SU-DHL-6 (cell line): ENCODE results near the gene LAMC3.
"Not testable (repeated sequence)": the region's sequence is repeated elsewhere in the genome, so short reads cannot be mapped to it uniquely, and the experiment has no call there.

Experiments used
- H2AFZ ChIP-seq: fragments of 200-600 bp; sonication (generic); 2 replicates; pipeline ENCODE4 v1.6.1; 2014; ENCODE audit warnings: low read depth, mild to moderate bottlenecking, moderate library complexity, mixed read lengths, antibody characterized with exemption, low read length; ENCODE audit not compliant: severe bottlenecking
- H3F3A ChIP-seq: fragments of 200-600 bp; shearing (Covaris generic); 2 replicates; pipeline ENCODE4 v1.6.0; 2016; ENCODE audit warnings: antibody characterized with exemption, mild to moderate bottlenecking; ENCODE audit not compliant: insufficient read depth
- H3K27ac ChIP-seq: fragments of 200-600 bp; sonication (generic); 2 replicates; pipeline ENCODE4 v1.5.1; 2016; ENCODE audit warnings: low read depth, mild to moderate bottlenecking, low read length, moderate library complexity, mixed read lengths
- H3K27me3 ChIP-seq: fragments of 200-600 bp; sonication (generic), shearing (Covaris generic); 2 replicates; pipeline ENCODE4 v1.6.0; 2014; ENCODE audit warnings: mild to moderate bottlenecking, low read length
- H3K36me3 ChIP-seq: fragments of 200-600 bp; sonication (generic); 2 replicates; pipeline ENCODE4 v1.6.1; 2014; ENCODE audit warnings: mild to moderate bottlenecking, low read length, mixed read lengths
- H3K4me2 ChIP-seq: fragments of 300-600, 200-600 bp; shearing (Covaris generic), sonication (generic); 2 replicates; pipeline ENCODE4 v1.6.0; 2014; ENCODE audit warnings: low read length, low read depth, mild to moderate bottlenecking; ENCODE audit not compliant: poor library complexity, severe bottlenecking
- H3K4me3 ChIP-seq: fragments of 200-600 bp; sonication (generic); 2 replicates; pipeline ENCODE4 v1.5.1; 2014; ENCODE audit warnings: antibody characterized with exemption, low read length, mild to moderate bottlenecking, mixed read lengths; ENCODE audit not compliant: insufficient read depth, poor library complexity, severe bottlenecking
- H3K79me2 ChIP-seq: fragments of 200-600 bp; sonication (generic); 2 replicates; pipeline ENCODE4 v1.6.1; 2014; ENCODE audit warnings: mild to moderate bottlenecking, low read length, moderate library complexity; ENCODE audit not compliant: insufficient read depth
- H3K9ac ChIP-seq: fragments of 200-600 bp; sonication (generic); 2 replicates; pipeline ENCODE4 v1.7.0; 2014; ENCODE audit warnings: mild to moderate bottlenecking, low read length
- H3K9me2 ChIP-seq: fragments of 200-600 bp; sonication (generic); replicated peaks from 2 replicates; pipeline ENCODE4 v1.6.1; 2014; ENCODE audit warnings: low read length; ENCODE audit not compliant: insufficient read depth
- H3K9me3 ChIP-seq: fragments of 200-600 bp; sonication (generic); 2 replicates; pipeline ENCODE4 v1.6.1; 2014; ENCODE audit warnings: low read length, mixed read lengths; ENCODE audit not compliant: insufficient read depth
- H4K20me1 ChIP-seq: fragments of 200-600 bp; sonication (generic); 2 replicates; pipeline ENCODE4 v1.6.1; 2014; ENCODE audit warnings: low read depth, mild to moderate bottlenecking, antibody characterized with exemption, low read length, moderate library complexity, mixed read lengths
- CTCF ChIP-seq: fragments of 200-600 bp; sonication (generic); IDR thresholded peaks from one replicate; pipeline ENCODE4 v1.5.1; 2017; ENCODE audit warnings: antibody characterized with exemption, mild to moderate bottlenecking, low read length, moderate library complexity; ENCODE audit not compliant: insufficient read depth, poor library complexity, severe bottlenecking
- EZH2phosphoT487 ChIP-seq: fragments of 200-600 bp; sonication (generic), shearing (Covaris generic); conservative IDR thresholded peaks from 2 replicates; pipeline ENCODE4 v1.6.1; 2018; ENCODE audit warnings: mild to moderate bottlenecking, antibody characterized with exemption, low read length, moderate library complexity, mixed read lengths

LAMC3 gene

GRCh38 chr9:131034268-131034667, 25.3 kb downstream of the LAMC3 start:
- no peaks in the 10 kb centered on the region for H3K27me3 ChIP-seq
- TF ChIP-seq EZH2phosphoT487 = no peak

GRCh38 chr9:131034749-131035148, 25.8 kb downstream of the LAMC3 start:
- not testable (repeated sequence) for H3K9ac ChIP-seq, H3F3A ChIP-seq, H4K20me1 ChIP-seq, H3K79me2 ChIP-seq, H3K9me3 ChIP-seq, H3K36me3 ChIP-seq, H2AFZ ChIP-seq, H3K4me3 ChIP-seq, H3K27me3 ChIP-seq, H3K9me2 ChIP-seq, H3K27ac ChIP-seq, H3K4me2 ChIP-seq

More at GRCh38 chr9:131034268-131034667, 25.3 kb downstream of the LAMC3 start:
- Histone ChIP-seq H4K20me1 (no peaks in the 10 kb centered on the region), H3K9me3 (no peaks in the 10 kb centered on the region), H3K9me2 (no peaks in the 10 kb centered on the region), H3K79me2 (no peaks in the 10 kb centered on the region), H3K9ac (no peak overlapping the region), H3K36me3 (no peaks in the 10 kb centered on the region), H3K4me2 (no peak overlapping the region), H3K27ac (no peak overlapping the region), H3F3A (no peaks in the 10 kb centered on the region), H3K4me3 (no peak overlapping the region), H2AFZ (no peak overlapping the region)

- no peaks in the 10 kb centered on the region for H3K36me3 ChIP-seq
- H3K27ac ChIP-seq = no peak overlapping the region
- no peak overlapping the region for H2AFZ ChIP-seq
- H3K9me3 ChIP-seq = no peaks in the 10 kb centered on the region
- no peaks in the 10 kb centered on the region for H4K20me1 ChIP-seq
- H3K4me2 ChIP-seq = no peak overlapping the region
- TF ChIP-seq EZH2phosphoT487 = no peak
- TF ChIP-seq CTCF = no peak
- no peak overlapping the region for H3K4me3 ChIP-seq
- no peaks in the 10 kb centered on the region for H3K27me3 ChIP-seq
- H3K9me2 ChIP-seq = no peaks in the 10 kb centered on the region
- H3F3A ChIP-seq = no peaks in the 10 kb centered on the region
- no peak overlapping the region for H3K9ac ChIP-seq
- H3K79me2 ChIP-seq = no peaks in the 10 kb centered on the region
These were observed 26.6 kb downstream of the LAMC3 start for GRCh38 chr9:131035548-131035947.

- Histone ChIP-seq H3K9ac (no peak overlapping the region), H4K20me1 (no peaks in the 10 kb centered on the region), H3K79me2 (no peaks in the 10 kb centered on the region), H3K9me3 (no peaks in the 10 kb centered on the region), H3K27me3 (no peaks in the 10 kb centered on the region), H3K36me3 (no peaks in the 10 kb centered on the region), H3K27ac (no peak overlapping the region), H2AFZ (no peak overlapping the region), H3F3A (no peaks in the 10 kb centered on the region), H3K4me3 (no peak overlapping the region), H3K4me2 (no peak overlapping the region), H3K9me2 (no peaks in the 10 kb centered on the region)
- TF ChIP-seq CTCF (no peak), EZH2phosphoT487 (no peak)
These were observed 27.1 kb downstream of the LAMC3 start for GRCh38 chr9:131036071-131036470.
